ENCODE data around the gene EIF1AD.

- TF ChIP-seq CTCF (IDR thresholded peaks at IDR 0.05) (no peak), EP300 (IDR thresholded peaks at IDR 0.05) (no peak), POLR2AphosphoS5 (IDR thresholded peaks at IDR 0.05) (no peak), POLR2A (IDR thresholded peaks at IDR 0.05; ENCODE audit: low read depth) (no peak)
Measured at GRCh38 chr11:66020618-66021357, 18.8 kb upstream of the EIF1AD start.
